Hippocampal formation (tissue), 2 donors: ENCODE results near the gene PSMA2.
"Not testable (repeated sequence)": the region's sequence is repeated elsewhere in the genome, so short reads cannot be mapped to it uniquely, and the experiment has no call there.

Experiments
- DNase-seq, 2 donors: peaks; one replicate each; lab custom pipeline; 2025; lab: John Stamatoyannopoulos, UW

The PSMA2 gene

GRCh38 chr7:42907316-42907715, 24.7 kb downstream of the PSMA2 start:
- DNase-seq, result no peak

DNA sequence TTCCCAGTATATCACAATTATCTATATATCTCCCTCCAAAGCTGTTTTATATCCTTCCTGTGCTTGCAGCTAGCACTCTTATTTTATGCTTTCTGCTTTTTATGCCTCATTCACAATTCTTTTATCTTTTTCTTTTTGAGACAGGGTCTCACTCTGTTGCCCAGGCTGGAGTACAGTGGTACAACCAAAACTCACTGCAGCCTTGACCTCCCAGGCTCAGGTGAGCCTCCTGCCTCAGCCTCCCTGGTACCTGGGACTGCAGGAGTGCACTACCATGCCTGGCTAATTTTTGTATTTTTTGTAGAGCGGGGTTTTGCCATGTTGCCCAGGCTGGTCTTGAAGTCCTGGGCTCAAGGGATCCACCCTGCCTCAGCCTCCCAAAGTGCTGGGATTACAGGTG, 25.8 kb downstream of the PSMA2 start:
- DNase-seq, result no peak

DNA sequence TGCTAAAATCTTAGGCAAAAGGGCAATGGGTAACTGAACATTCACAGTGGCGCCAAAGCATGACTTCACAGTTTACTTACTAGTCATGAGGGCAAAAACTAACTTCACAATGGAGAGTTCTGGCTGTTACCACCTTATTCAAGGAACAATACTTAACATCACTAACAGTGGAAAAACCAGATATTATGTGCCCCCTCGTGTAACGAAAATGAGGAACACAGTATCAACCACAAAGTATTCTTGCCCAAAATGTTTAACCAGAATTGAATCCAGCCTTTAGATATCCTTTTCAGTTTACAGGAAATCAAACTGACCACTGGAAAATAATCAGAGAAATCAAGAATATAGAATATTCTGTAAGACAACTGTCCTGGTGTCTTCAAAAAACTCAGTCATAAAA, 29.6 kb downstream of the PSMA2 start:
- no peak for DNase-seq

GRCh38 chr7:42900842-42901241, 31.1 kb downstream of the PSMA2 start:
- DNase-seq, result no peak

- no peak for DNase-seq
Observed at GRCh38 chr7:42893346-42894240, 38.4 kb downstream of the PSMA2 start.

DNA sequence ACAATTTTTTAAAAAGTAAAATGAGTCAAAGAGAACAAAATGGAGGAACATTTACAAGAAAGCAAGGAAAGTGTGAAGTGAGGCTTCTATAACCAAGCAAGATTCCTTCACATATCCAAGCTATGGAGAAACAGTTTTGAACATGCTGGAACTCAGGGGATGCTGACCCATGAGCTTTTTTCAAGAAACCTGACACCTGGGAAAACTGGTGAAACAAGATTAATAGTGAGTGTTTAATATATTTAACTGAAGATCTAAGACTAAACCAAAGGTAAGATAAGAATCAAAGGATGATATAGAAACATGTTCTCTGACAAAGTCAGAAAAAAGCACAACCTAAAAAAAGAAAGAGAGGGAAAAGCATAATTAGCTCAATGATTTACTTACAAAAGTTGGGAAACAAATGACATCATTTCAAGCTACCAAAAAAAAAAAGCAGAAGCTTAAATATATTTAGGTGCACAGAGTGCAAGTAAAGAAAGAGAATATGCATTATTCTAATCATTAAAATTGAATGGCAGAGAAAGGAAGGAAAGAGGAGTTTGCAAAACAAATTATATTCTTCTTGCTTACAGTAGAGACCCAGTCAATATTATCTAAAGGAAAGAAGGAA, 45.0 kb downstream of the PSMA2 start:
- no peak for DNase-seq

DNA sequence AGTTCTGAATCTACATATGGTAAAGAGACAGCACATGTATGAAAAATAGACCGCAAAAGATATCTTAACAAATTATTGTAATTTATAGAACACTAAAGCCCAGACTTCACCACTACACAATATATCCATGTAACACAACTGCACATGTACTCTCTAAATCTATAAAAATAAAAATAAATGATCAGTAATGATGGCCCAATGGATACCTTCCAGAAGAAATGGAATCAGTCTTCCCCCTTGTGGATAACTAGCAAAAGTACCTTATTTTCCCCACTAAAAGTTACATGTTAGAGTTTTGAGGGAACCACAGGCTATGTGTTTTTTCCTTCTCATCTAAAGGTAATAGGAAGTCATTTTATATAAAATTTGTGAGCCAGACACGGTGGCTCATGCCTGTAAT, 45.8 kb downstream of the PSMA2 start:
- DNase-seq, result no peak

DNA sequence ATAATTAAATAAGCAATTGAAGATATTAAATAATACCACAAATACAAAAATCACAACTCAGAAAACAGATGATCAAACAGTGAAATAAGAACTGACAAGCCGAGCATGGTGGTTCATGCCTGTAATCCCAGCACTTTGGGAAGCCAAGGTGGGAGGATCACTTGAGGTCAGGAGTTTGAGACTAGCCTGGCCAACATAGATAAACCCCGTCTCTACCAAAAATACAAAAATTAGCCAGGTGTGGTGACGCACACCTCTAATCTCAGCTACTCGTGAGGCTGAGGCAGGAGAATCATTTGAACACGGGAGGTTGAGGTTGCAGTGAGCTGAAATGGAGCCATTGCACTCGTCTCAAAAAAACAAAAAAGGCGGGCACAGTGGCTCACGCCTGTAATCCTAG, 46.8 kb downstream of the PSMA2 start:
- DNase-seq, result not testable (repeated sequence)

- no peak for DNase-seq
Observed at GRCh38 chr7:42883950-42884349, 48.0 kb downstream of the PSMA2 start.

- no peak for DNase-seq
Observed at GRCh38 chr7:42880392-42880791, 51.6 kb downstream of the PSMA2 start.

- no peak for DNase-seq
Observed at GRCh38 chr7:42878303-42878702, 53.7 kb downstream of the PSMA2 start.

- no peak for DNase-seq
Observed at GRCh38 chr7:42877862-42878261, 54.1 kb downstream of the PSMA2 start.

DNA sequence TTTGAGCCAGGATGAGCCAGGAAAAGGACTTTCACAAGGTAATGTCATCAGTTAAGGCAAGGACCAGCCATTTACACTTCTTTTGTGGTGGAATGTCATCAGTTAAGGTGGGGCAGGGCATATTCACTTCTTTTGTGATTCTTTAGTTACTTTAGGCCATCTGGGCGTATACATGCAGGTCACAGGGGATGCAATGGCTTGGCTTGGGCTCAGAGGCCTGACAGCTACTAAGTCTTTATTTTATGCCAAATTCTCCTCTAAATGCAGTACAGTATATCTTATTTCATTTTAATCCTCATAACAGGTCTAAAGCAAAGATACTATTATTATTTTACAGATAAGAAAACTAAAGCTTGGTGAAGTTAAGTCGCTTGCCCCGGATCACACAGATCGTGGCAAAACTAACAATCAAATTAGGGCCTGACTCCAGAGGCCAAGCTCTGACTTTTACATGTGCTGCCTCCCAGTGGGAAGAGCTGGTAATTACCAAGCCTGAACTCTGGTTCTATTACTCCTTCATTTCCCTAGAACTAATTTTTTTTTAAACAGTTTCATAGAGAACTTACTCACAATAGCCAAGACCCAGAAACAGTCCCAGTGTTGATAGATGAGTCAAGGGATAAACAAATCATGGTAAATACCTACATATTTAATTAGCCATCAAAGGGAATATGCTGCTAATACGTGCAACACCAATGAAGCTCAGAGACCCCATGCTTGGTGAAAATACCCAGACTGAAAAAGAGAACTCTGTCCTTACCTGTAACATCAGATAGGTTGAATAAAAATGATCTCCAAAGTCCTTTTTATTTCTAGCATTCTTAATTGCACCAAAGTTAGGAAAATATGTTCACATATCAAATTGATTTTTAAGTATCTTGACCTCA, 55.5 kb downstream of the PSMA2 start:
- DNase-seq, result peak; percentile 13 to 45

GRCh38 chr7:42869131-42870020, 62.6 kb downstream of the PSMA2 start:
- no peak for DNase-seq

DNA sequence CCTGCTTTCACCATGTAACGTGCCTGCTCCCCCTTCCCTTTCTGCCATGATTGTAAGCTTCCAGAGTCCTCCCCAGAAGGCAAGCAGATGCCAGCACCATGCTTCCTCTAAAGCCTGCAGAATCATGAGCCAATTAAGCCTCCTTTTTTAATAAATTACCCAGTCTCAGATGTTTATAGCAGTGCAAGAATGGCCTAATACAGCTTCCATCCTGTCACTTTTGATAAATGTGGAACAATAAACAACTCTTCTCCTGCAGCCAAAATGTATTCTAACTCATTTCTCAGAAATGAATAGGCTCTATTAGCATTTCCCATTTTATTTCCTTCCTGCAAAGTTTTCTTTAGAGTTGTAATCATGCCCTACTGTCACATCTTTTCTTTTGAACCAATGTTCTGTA, 63.5 kb downstream of the PSMA2 start:
- no peak for DNase-seq
